Measurements from ENCODE around the gene TAOK3. TPM values are rescaled to one million over a fixed set of nuclear protein-coding genes. Genes with fewer than 3 reads are reported as not detected.
A peak's percentile ranks its signal among the peaks of the same experiment; 100 is the strongest.

TAOK3 gene
- total RNA-seq, 6 experiments from 2014 or later: 26.0 to 30.7 (median 28.0) TPM

DNA sequence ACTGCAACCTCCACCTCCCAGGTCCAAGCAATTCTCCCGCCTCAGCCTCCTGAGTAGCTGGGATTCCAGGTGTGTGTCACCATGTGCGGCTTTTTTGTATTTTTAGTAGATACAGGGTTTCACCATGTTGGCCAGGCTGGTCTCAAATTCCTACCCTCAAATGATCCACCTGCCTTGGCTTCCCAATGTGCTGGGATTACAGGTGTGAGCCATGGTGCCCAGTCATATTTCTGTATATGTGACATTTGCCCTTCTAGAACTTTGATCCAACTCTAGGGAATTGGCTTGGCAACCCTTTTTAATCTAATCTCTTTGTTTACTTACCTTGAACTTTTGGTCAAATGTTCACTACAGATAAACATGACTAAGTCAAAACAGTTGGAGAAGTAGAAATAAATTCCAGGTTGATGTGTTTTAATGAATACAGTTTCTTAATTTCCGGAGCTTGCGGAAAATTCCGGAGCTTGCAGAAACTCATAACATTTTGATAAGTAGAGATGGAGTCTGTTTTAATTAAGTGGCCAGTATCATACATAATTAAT, 248.3 kb downstream of the TAOK3 start:
- no peak overlapping the region for H3K27ac Mint-ChIP-seq
- H3K4me3 Mint-ChIP-seq: no peak overlapping the region
- no peak for DNase-seq

DNA sequence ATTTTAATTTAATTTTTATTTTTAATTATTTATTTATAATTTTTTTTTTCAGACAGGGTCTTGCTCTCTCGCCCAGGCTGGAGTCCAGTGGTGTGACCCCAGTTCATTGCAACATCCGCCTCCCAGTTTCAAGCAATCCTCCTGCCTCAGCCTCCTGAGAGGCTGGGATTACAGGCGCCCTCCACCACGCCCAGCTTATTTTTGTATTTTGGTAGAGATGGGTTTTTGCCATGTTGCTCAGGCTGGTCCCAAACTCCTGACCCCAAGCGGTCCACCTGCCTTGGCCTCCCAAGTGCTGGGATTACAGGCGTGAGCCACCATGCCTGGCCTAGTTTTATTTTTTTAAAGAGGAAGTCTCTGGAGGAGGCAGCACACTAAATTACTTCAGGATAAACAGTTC, 250.4 kb downstream of the TAOK3 start:
- Mint-ChIP-seq H3K4me1 (ENCODE audit: low read depth) (peaks cover 15% of the 10 kb centered on the region), H3K27me3 (ENCODE audit: insufficient read depth) (no peaks in the 10 kb centered on the region; the same call in 1 of the 2 replicates), H3K4me3 (no peak overlapping the region), H3K27ac (no peak overlapping the region), H3K9me3 (no peaks in the 10 kb centered on the region), H3K36me3 (ENCODE audit: low read depth) (no peaks in the 10 kb centered on the region)
- TF ChIP-seq, protein P1, sequence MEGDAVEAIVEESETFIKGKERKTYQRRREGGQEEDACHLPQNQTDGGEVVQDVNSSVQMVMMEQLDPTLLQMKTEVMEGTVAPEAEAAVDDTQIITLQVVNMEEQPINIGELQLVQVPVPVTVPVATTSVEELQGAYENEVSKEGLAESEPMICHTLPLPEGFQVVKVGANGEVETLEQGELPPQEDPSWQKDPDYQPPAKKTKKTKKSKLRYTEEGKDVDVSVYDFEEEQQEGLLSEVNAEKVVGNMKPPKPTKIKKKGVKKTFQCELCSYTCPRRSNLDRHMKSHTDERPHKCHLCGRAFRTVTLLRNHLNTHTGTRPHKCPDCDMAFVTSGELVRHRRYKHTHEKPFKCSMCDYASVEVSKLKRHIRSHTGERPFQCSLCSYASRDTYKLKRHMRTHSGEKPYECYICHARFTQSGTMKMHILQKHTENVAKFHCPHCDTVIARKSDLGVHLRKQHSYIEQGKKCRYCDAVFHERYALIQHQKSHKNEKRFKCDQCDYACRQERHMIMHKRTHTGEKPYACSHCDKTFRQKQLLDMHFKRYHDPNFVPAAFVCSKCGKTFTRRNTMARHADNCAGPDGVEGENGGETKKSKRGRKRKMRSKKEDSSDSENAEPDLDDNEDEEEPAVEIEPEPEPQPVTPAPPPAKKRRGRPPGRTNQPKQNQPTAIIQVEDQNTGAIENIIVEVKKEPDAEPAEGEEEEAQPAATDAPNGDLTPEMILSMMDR (IDR thresholded peaks at IDR 0.05): no peak
- DNase-seq: no peak

More for the DNA sequence above, 248.3 kb downstream of the TAOK3 start:
- TF ChIP-seq, protein P1 (IDR thresholded peaks at IDR 0.05): no peak
- Mint-ChIP-seq H3K36me3 (ENCODE audit: low read depth) (peaks cover 6% of the 10 kb centered on the region; the same call in 1 of the 2 replicates), H3K27me3 (ENCODE audit: insufficient read depth) (no peaks in the 10 kb centered on the region; the same call in 1 of the 2 replicates), H3K4me1 (ENCODE audit: low read depth) (peaks cover 15% of the 10 kb centered on the region), H3K9me3 (no peaks in the 10 kb centered on the region)

DNA sequence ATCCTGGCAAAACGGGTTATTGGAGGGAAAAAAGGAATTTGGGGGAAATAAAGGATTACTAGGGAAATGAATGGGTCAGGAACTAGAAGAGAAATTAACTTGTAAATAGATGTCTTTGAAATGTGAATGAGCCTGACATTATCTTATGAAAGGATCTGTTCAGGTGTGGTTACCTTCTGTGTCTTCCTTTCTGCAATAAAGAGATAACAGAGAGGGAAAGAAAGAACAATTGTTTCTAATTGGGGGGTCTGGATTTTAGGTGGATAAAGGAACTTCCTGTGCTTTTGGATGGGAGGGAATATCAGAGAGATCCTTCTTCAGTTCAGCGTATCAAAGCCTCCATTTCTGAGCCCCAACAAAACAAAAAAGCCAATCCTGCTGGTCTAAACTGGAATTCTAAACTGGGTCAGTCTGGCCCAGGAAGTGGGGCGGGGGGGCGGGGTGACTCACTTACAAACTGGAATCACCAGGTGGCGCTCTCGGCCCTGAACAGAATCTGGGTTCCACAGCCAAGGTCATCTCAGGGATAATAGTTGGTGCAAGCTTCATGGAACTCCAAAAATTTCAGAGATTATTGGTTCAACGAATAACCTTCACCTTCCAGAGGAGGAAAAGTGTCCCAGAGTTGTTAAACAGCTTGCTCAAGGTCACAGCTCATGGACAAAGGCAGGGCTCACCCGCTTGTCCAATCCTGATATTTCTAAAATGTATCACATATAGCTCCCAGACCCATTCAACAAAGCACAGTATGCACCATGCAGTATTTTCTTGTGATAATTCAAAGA, 251.9 kb downstream of the TAOK3 start:
- H3K27me3 Mint-ChIP-seq (ENCODE audit: insufficient read depth): no peaks in the 10 kb centered on the region; the same call in 1 of the 2 replicates
- TF ChIP-seq, protein P1 (IDR thresholded peaks at IDR 0.05): peak; percentile 89
- peak; percentile 48 for DNase-seq
- no peaks in the 10 kb centered on the region for H3K36me3 Mint-ChIP-seq (ENCODE audit: low read depth)
- H3K4me3 Mint-ChIP-seq: no peak overlapping the region; the same call in 1 of the 2 replicates
- peak overlapping the region; percentile 86 for H3K27ac Mint-ChIP-seq
- no peaks in the 10 kb centered on the region for H3K9me3 Mint-ChIP-seq
- peaks cover 19% of the 10 kb centered on the region for H3K4me1 Mint-ChIP-seq (ENCODE audit: low read depth)

- no peak for DNase-seq
- Mint-ChIP-seq H3K36me3 (ENCODE audit: low read depth) (peaks cover 8% of the 10 kb centered on the region; the same call in 1 of the 2 replicates), H3K9me3 (no peaks in the 10 kb centered on the region), H3K4me1 (ENCODE audit: low read depth) (peaks cover 20% of the 10 kb centered on the region), H3K27ac (no peak overlapping the region), H3K27me3 (ENCODE audit: insufficient read depth) (no peaks in the 10 kb centered on the region; the same call in 1 of the 2 replicates), H3K4me3 (no peak overlapping the region)
- TF ChIP-seq, protein P1 (IDR thresholded peaks at IDR 0.05): no peak
These were observed 253.2 kb downstream of the TAOK3 start for GRCh38 chr12:118119449-118119879.

DNA sequence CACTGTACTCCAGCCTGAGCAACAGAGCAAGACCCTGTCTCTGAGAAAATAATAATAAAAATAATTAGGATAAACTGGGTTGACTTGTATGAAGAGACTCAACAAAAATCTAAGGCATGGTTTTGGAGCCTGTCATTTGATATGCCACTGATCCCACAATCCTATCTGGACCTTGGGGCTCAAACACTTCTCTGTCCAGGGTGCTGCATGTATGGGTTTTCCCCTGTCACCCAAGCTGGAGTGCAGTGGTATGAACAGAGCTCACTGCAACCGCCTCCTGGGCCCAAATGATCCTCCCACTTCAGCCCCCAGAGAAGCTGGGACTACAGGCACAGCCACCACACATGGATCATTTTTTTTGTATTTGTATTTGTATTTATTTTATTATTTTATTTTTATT, 263.6 kb downstream of the TAOK3 start:
- Mint-ChIP-seq H3K36me3 (ENCODE audit: low read depth) (no peaks in the 10 kb centered on the region), H3K27me3 (ENCODE audit: insufficient read depth) (peaks cover 2% of the 10 kb centered on the region; the same call in 1 of the 2 replicates), H3K9me3 (no peaks in the 10 kb centered on the region), H3K4me1 (ENCODE audit: low read depth) (peaks cover 4% of the 10 kb centered on the region), H3K4me3 (no peak overlapping the region), H3K27ac (no peak overlapping the region)
- no peak for DNase-seq
- TF ChIP-seq, protein P1 (IDR thresholded peaks at IDR 0.05): no peak
